ENCODE data around the gene MKI67. TPM values are rescaled to one million over a fixed set of nuclear protein-coding genes. Genes with fewer than 3 reads are reported as not detected.
A peak's percentile ranks its signal among the peaks of the same experiment; 100 is the strongest.

Gene MKI67
- total and polyA plus RNA-seq, 10 donors: 0.61 to 21.6 (median 7.6) TPM

- Histone ChIP-seq H3K27me3 (replicated peaks in 1 of 7) (no peaks in the 10 kb centered on the region), H3K4me1 (peaks cover 30 to 64% (median 49%) of the 10 kb centered on the region in 6 donors), H3K4me3 (no peak overlapping the region), H3K27ac (peak overlapping the region in 2 of 8 donors; percentile 10 to 39), H3K9me3 (no peaks in the 10 kb centered on the region), H3K36me3 (peaks cover 7 to 81% (median 67%) of the 10 kb centered on the region in 6 donors)
- DNase-seq: peak; percentile 81
- TF ChIP-seq POLR2AphosphoS5 (IDR thresholded peaks at IDR 0.05): peak in 1 of 3 donors; percentile 59
- no peak for TF ChIP-seq POLR2A (IDR thresholded peaks at IDR 0.05)
- no peak for TF ChIP-seq CTCF (IDR thresholded peaks at IDR 0.05 in 8 of 11, conservative IDR thresholded peaks at IDR 0.05 in 3 of 11)
- 91 to 94% (median 92%) methylated on average over 18 to 25 of the region's 25 CpGs for WGBS, 5 donors
- intact Hi-C loops (cut with DNase I; ENCODE audit: low total_unique reads): loop anchor here (5.0 kb wide), 1 partner anchor 161 kb away; the partner anchor contains the start of gene PTPRE
Measured at GRCh38 chr10:128067691-128068397, 58.4 kb downstream of the MKI67 start.

GRCh38 chr10:128066870-128067382, 59.3 kb downstream of the MKI67 start:
- WGBS, 5 donors: 78 to 96% (median 88%) methylated on average over 13 of the region's 13 CpGs
- H3K4me3 ChIP-seq: no peak overlapping the region
- H3K27me3 ChIP-seq (replicated peaks in 1 of 7): no peaks in the 10 kb centered on the region
- peaks cover 39 to 73% (median 58%) of the 10 kb centered on the region in 6 donors for H3K4me1 ChIP-seq
- H3K9me3 ChIP-seq: no peaks in the 10 kb centered on the region
- peak; percentile 66 for DNase-seq
- H3K36me3 ChIP-seq: peaks cover 4 to 77% (median 62%) of the 10 kb centered on the region in 6 donors
- TF ChIP-seq POLR2A (IDR thresholded peaks at IDR 0.05) (peak in 1 of 3 donors; percentile 5), POLR2AphosphoS5 (IDR thresholded peaks at IDR 0.05) (peak in 2 of 3 donors; percentile 17), CTCF (IDR thresholded peaks at IDR 0.05 in 8 of 11, conservative IDR thresholded peaks at IDR 0.05 in 3 of 11) (no peak)
- intact Hi-C loops (cut with DNase I; ENCODE audit: low total_unique reads): loop anchor here (5.0 kb wide), 1 partner anchor 160 kb away; the partner anchor contains the start of gene PTPRE
- H3K27ac ChIP-seq: peak overlapping the region in 1 of 8 donors; percentile 93

GRCh38 chr10:128065881-128066534, 60.2 kb downstream of the MKI67 start:
- TF ChIP-seq CTCF (IDR thresholded peaks at IDR 0.05 in 8 of 11, conservative IDR thresholded peaks at IDR 0.05 in 3 of 11) (no peak), POLR2A (IDR thresholded peaks at IDR 0.05) (no peak), POLR2AphosphoS5 (IDR thresholded peaks at IDR 0.05) (no peak)
- Histone ChIP-seq H3K9me3 (no peaks in the 10 kb centered on the region), H3K27me3 (replicated peaks in 1 of 7) (no peaks in the 10 kb centered on the region), H3K27ac (peak overlapping the region in 7 of 8 donors; percentile 87 to 95 (median 92)), H3K36me3 (peaks cover 4 to 77% (median 57%) of the 10 kb centered on the region in 6 donors), H3K4me1 (peaks cover 41 to 82% (median 62%) of the 10 kb centered on the region in 6 donors), H3K4me3 (peak overlapping the region in 1 of 8 donors; percentile 64)
- intact Hi-C loops (cut with DNase I; ENCODE audit: low total_unique reads): loop anchor here (5.0 kb wide), 1 partner anchor 159 kb away; the partner anchor contains the start of gene PTPRE
- peak; percentile 80 for DNase-seq
- 86 to 90% (median 88%) methylated on average over 10 to 13 of the region's 13 CpGs for WGBS, 5 donors

Data from spleen (tissue), 11 donors.